ENCODE measurements around the gene EML1.

The EML1 gene

GRCh38 chr14:99831903-99832685 is 38.9 kb downstream of the EML1 start:
- DNase-seq, result no peak

- no peak for DNase-seq
These were observed 44.6 kb downstream of the EML1 start for GRCh38 chr14:99837822-99838221.

GRCh38 chr14:99838639-99839134 is 45.5 kb downstream of the EML1 start:
- DNase-seq, result peak; percentile 52

GRCh38 chr14:99839696-99840095 is 46.5 kb downstream of the EML1 start:
- DNase-seq, result no peak

GRCh38 chr14:99840265-99840664 is 47.1 kb downstream of the EML1 start:
- DNase-seq, result no peak

- DNase-seq, result no peak
These were observed 47.6 kb downstream of the EML1 start for GRCh38 chr14:99840774-99841305.

- peak; percentile 63 for DNase-seq
These were observed 48.3 kb downstream of the EML1 start for GRCh38 chr14:99841436-99842071.

- peak; percentile 32 for DNase-seq
These were observed 48.9 kb downstream of the EML1 start for GRCh38 chr14:99842141-99842540.

- DNase-seq, result no peak
These were observed 53.6 kb downstream of the EML1 start for GRCh38 chr14:99846808-99847207.

GRCh38 chr14:99850709-99851108 is 57.5 kb downstream of the EML1 start:
- peak; percentile 26 for DNase-seq

GRCh38 chr14:99852578-99852977 is 59.4 kb downstream of the EML1 start:
- DNase-seq, result no peak

GRCh38 chr14:99853206-99853605 is 60.0 kb downstream of the EML1 start:
- no peak for DNase-seq

- no peak for DNase-seq
These were observed 61.6 kb downstream of the EML1 start for GRCh38 chr14:99854831-99855230.

- DNase-seq, result no peak
These were observed 62.1 kb downstream of the EML1 start for GRCh38 chr14:99855271-99855670.

GRCh38 chr14:99857551-99857950 is 64.3 kb downstream of the EML1 start:
- DNase-seq, result no peak

GRCh38 chr14:99860219-99860618 is 67.0 kb downstream of the EML1 start:
- DNase-seq, result peak; percentile 28

- no peak for DNase-seq
These were observed 68.9 kb downstream of the EML1 start for GRCh38 chr14:99862136-99862535.

- DNase-seq, result no peak
These were observed 69.8 kb downstream of the EML1 start for GRCh38 chr14:99863059-99863458.

GRCh38 chr14:99865408-99865807 is 72.2 kb downstream of the EML1 start:
- DNase-seq, result no peak

- DNase-seq, result no peak
These were observed 77.4 kb downstream of the EML1 start for GRCh38 chr14:99870617-99871016.

GRCh38 chr14:99871771-99872170 is 78.6 kb downstream of the EML1 start:
- no peak for DNase-seq

- DNase-seq, result no peak
These were observed 79.7 kb downstream of the EML1 start for GRCh38 chr14:99872786-99873440.

- no peak for DNase-seq
These were observed 80.4 kb downstream of the EML1 start for GRCh38 chr14:99873653-99874052.

GRCh38 chr14:99874306-99874705 is 81.1 kb downstream of the EML1 start:
- no peak for DNase-seq

All from DMS79 (cell line).